ENCODE data around the gene ODAPH.
"Not testable (repeated sequence)": the region's sequence is repeated elsewhere in the genome, so short reads cannot be mapped to it uniquely, and the experiment has no call there.

Gene ODAPH

DNA sequence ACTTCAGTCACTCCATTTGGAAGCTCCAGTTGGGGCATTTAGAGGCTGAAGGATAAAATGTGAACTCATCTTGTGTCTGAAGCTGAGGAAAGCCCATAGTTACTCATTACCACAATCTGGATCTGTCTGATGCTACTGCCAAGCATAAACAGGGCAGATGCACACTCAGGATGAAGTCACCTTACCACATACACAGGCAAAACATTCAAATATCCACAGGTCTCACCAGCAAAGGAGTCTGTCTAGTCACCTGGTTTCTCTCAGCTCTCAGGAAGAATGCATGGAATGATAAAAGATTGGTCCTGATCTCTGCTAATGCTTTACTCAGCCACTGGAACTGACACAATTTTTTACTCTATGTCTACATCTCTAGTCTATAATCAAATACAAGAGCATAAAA lies 13.0 kb upstream of the ODAPH start:
- no peak for DNase-seq (ENCODE audit: low read depth)
- TF ChIP-seq, protein P1, sequence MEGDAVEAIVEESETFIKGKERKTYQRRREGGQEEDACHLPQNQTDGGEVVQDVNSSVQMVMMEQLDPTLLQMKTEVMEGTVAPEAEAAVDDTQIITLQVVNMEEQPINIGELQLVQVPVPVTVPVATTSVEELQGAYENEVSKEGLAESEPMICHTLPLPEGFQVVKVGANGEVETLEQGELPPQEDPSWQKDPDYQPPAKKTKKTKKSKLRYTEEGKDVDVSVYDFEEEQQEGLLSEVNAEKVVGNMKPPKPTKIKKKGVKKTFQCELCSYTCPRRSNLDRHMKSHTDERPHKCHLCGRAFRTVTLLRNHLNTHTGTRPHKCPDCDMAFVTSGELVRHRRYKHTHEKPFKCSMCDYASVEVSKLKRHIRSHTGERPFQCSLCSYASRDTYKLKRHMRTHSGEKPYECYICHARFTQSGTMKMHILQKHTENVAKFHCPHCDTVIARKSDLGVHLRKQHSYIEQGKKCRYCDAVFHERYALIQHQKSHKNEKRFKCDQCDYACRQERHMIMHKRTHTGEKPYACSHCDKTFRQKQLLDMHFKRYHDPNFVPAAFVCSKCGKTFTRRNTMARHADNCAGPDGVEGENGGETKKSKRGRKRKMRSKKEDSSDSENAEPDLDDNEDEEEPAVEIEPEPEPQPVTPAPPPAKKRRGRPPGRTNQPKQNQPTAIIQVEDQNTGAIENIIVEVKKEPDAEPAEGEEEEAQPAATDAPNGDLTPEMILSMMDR (IDR thresholded peaks at IDR 0.05; ENCODE audit: insufficient read depth, low read depth, low read length, missing control alignments) = no peak
- no peak overlapping the region for H3K4me3 ChIP-seq (ENCODE audit: low read depth, low read length)

DNA sequence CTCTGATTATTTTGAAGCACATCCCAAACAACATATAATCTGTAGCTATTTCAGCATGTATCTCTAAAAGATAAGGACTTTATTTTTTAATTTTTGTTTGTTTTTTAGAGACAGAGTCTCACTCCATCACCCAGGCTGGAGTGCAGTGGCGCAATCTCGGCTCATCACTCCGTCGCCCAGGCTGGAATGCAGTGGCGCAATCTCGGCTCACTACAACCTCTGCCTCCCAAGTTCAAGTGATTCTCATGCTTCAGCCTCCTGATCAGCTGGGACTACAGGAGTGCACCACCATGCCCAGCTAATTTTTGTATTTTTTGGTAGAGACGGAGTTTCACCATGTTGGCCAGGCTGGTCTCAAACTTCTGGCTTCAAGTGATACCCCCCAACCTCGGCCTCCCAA lies 11.6 kb upstream of the ODAPH start:
- DNase-seq (ENCODE audit: low read depth); H3K4me3 ChIP-seq (ENCODE audit: low read depth, low read length): not testable (repeated sequence)

GRCh38 chr4:75544870-75545269 lies 11.0 kb upstream of the ODAPH start:
- no peak for DNase-seq (ENCODE audit: low read depth)
- TF ChIP-seq, protein P1 (IDR thresholded peaks at IDR 0.05; ENCODE audit: insufficient read depth, low read depth, low read length, missing control alignments) = no peak
- H3K4me3 ChIP-seq (ENCODE audit: low read depth, low read length) = no peak overlapping the region

DNA sequence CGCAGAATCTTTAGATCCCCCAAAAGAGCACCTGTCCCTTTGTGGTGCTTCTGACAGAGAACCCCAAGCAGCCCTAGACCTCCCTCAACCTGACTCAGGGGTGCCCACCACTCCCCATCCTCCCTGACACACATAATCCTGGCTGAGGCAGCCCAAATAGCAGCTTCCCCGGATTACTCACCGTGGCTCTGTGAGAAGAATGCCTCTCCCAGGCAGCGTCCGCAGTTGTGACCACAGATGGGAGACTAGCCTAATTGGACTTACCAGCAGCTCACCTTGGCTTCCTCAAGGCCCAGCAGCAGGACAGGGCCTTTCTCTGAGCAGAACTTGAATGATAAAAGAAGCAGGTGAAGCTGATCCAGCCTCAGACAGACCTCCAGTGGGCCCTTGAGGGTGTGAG lies 10.3 kb upstream of the ODAPH start:
- H3K4me3 ChIP-seq (ENCODE audit: low read depth, low read length) = no peak overlapping the region
- DNase-seq (ENCODE audit: low read depth) = no peak
- TF ChIP-seq, protein P1 (IDR thresholded peaks at IDR 0.05; ENCODE audit: insufficient read depth, low read depth, low read length, missing control alignments) = no peak

GRCh38 chr4:75547647-75548387 lies 8.0 kb upstream of the ODAPH start:
- H3K4me3 ChIP-seq (ENCODE audit: low read depth, low read length) = no peak overlapping the region
- TF ChIP-seq, protein P1 (IDR thresholded peaks at IDR 0.05; ENCODE audit: insufficient read depth, low read depth, low read length, missing control alignments) = no peak
- no peak for DNase-seq (ENCODE audit: low read depth)

DNA sequence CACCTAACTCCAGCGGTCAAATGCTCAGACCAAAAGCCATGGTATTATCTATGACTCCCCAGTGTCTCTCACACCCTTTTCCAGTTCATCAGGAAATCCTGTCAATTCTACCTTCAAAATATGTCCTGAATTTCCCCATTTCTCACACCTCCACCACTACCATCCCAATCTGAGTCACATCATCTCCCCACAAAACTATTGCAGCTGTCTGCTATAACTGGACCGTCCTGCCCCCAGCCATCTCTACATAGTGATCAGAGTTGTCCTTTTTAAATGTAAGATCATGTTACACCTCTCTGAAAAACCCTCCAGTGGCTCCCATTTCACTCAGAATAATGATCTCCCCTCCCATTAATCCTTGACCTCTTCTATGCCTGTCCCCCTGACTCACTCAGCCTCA lies 6.8 kb upstream of the ODAPH start:
- TF ChIP-seq, protein P1 (IDR thresholded peaks at IDR 0.05; ENCODE audit: insufficient read depth, low read depth, low read length, missing control alignments) = no peak
- no peak overlapping the region for H3K4me3 ChIP-seq (ENCODE audit: low read depth, low read length)
- peak; percentile 7 for DNase-seq (ENCODE audit: low read depth)

DNA sequence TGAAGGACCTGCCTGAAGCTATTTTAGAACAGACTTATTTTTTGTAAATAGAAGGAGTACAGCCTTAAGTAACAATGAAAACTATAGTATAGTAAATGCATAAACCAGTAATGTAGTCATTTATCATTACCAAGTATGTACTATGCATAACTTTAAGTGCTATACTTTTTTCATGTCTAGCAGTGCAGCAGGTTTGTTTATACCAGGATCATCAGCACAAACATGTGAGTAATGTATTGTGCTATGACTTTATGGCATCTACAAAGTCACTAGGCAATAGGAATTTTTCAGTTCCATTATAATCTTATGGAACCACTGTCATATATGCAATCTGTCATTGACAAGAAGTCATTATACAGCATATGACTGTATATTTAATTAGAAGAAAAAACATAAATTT lies 3.4 kb upstream of the ODAPH start:
- no peak for DNase-seq (ENCODE audit: low read depth)
- no peak overlapping the region for H3K4me3 ChIP-seq (ENCODE audit: low read depth, low read length)
- TF ChIP-seq, protein P1 (IDR thresholded peaks at IDR 0.05; ENCODE audit: insufficient read depth, low read depth, low read length, missing control alignments) = no peak

All from GM12865 (cell line).